Measurements from ENCODE around the gene KRTAP12-1. TPM values are rescaled to one million over a fixed set of nuclear protein-coding genes. Genes with fewer than 3 reads are reported as not detected.

The KRTAP12-1 gene
- total and polyA plus RNA-seq, 4 donors, result not detected

- H3K4me1 ChIP-seq (ENCODE audit: control insufficient read depth in 5 of 5, insufficient read depth in 5 of 5, low read length in 5 of 5), result peaks cover 0 to 21% (median 8%) of the 10 kb centered on the region in 5 donors
- no peak overlapping the region for H3K9ac ChIP-seq (ENCODE audit: insufficient read depth in 1 of 2, low read length in 2 of 2)
- H3K36me3 ChIP-seq (ENCODE audit: control insufficient read depth in 4 of 4, insufficient read depth in 4 of 4, low read length in 4 of 4), result no peaks in the 10 kb centered on the region
- peaks cover 0 to 16% (median 0%) of the 10 kb centered on the region in 4 donors for H3K9me3 ChIP-seq (ENCODE audit: control insufficient read depth in 4 of 4, insufficient read depth in 3 of 4, low read length in 3 of 4)
- DNase-seq (no peak), ATAC-seq (ENCODE audit: insufficient read depth, low FRiP score) (no peak)
- peaks cover 39 to 81% (median 47%) of the 10 kb centered on the region in 3 donors for H3K27me3 ChIP-seq (ENCODE audit: control insufficient read depth in 3 of 3, insufficient read depth in 3 of 3, low read length in 2 of 3)
- H3K4me3 ChIP-seq, result no peak overlapping the region
- H3K27ac ChIP-seq (ENCODE audit: low read depth in 1 of 2, low read length in 1 of 2), result no peak overlapping the region
- 9 to 11% methylated on average over 44 to 46 of the region's 46 CpGs for WGBS, 2 donors
- TF ChIP-seq CTCF (IDR thresholded peaks at IDR 0.05; ENCODE audit: control extremely low read depth, extremely low read depth), result no peak
Observed at GRCh38 chr21:44706706-44707581, 25.0 kb upstream of the KRTAP12-1 start.

- H3K27ac ChIP-seq (ENCODE audit: low read depth in 1 of 2, low read length in 1 of 2), result no peak overlapping the region
- 7 to 15% methylated on average over 42 to 54 of the region's 54 CpGs for WGBS, 2 donors
- peaks cover 0 to 16% (median 0%) of the 10 kb centered on the region in 4 donors for H3K9me3 ChIP-seq (ENCODE audit: control insufficient read depth in 4 of 4, insufficient read depth in 3 of 4, low read length in 3 of 4)
- TF ChIP-seq CTCF (IDR thresholded peaks at IDR 0.05; ENCODE audit: control extremely low read depth, extremely low read depth), result no peak
- no peaks in the 10 kb centered on the region for H3K36me3 ChIP-seq (ENCODE audit: control insufficient read depth in 4 of 4, insufficient read depth in 4 of 4, low read length in 4 of 4)
- H3K4me3 ChIP-seq, result no peak overlapping the region
- ATAC-seq (ENCODE audit: insufficient read depth, low FRiP score), result no peak
- DNase-seq, result no peak
- peaks cover 35 to 83% (median 45%) of the 10 kb centered on the region in 3 donors for H3K27me3 ChIP-seq (ENCODE audit: control insufficient read depth in 3 of 3, insufficient read depth in 3 of 3, low read length in 2 of 3)
- H3K9ac ChIP-seq (ENCODE audit: insufficient read depth in 1 of 2, low read length in 2 of 2), result no peak overlapping the region
- H3K4me1 ChIP-seq (ENCODE audit: control insufficient read depth in 5 of 5, insufficient read depth in 5 of 5, low read length in 5 of 5), result peaks cover 0 to 21% (median 8%) of the 10 kb centered on the region in 5 donors
Observed at GRCh38 chr21:44706026-44706705, 24.2 kb upstream of the KRTAP12-1 start.

GRCh38 chr21:44704636-44705001 is 22.7 kb upstream of the KRTAP12-1 start:
- Histone ChIP-seq H3K4me3 (no peak overlapping the region), H3K27ac (ENCODE audit: low read depth in 1 of 2, low read length in 1 of 2) (no peak overlapping the region), H3K9me3 (ENCODE audit: control insufficient read depth in 4 of 4, insufficient read depth in 3 of 4, low read length in 3 of 4) (peaks cover 0 to 16% (median 0%) of the 10 kb centered on the region in 4 donors), H3K9ac (ENCODE audit: insufficient read depth in 1 of 2, low read length in 2 of 2) (no peak overlapping the region), H3K36me3 (ENCODE audit: control insufficient read depth in 4 of 4, insufficient read depth in 4 of 4, low read length in 4 of 4) (no peaks in the 10 kb centered on the region), H3K27me3 (ENCODE audit: control insufficient read depth in 3 of 3, insufficient read depth in 3 of 3, low read length in 2 of 3) (peaks cover 26 to 73% (median 38%) of the 10 kb centered on the region in 3 donors), H3K4me1 (ENCODE audit: control insufficient read depth in 5 of 5, insufficient read depth in 5 of 5, low read length in 5 of 5) (peaks cover 0 to 8% (median 5%) of the 10 kb centered on the region in 5 donors)
- ATAC-seq (ENCODE audit: insufficient read depth, low FRiP score), result no peak
- 22 to 37% methylated on average over 13 of the region's 13 CpGs for WGBS, 2 donors
- no peak for TF ChIP-seq CTCF (IDR thresholded peaks at IDR 0.05; ENCODE audit: control extremely low read depth, extremely low read depth)
- no peak for DNase-seq

All from lung (tissue), 12 donors.